NCI-H526 treated with DMSO at 0.1 percent for 48 hours (cell line): Measurements from ENCODE around the gene SNN.

Experiments used
- DNase-seq: peaks from one replicate; lab custom pipeline; 2025; lab: John Stamatoyannopoulos, UW

Gene SNN

DNA sequence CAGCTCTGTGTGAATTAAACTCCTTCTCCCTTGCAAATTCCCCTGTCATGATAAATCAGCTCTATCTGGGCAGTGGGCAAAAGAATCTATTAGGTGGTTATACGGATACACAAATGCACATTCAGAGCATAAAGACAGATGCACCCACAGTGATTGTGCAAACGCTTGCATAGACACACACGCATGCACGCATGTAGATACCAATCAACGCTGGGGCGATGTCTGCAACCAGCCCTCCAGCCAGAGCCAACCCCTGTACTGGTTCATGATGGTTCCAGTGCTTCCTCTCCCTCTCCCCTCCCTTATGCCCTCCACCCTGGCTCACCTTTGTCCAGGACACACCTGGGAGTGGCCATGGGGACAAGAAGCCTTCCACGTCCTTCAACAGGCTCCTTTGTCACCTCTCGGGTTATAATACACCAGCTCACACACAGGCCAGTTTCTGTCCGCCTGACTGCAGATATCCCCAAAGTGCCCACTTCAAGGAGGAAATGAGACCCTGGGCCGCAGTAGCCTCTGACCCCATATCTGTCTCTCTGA is 33.1 kb upstream of the SNN start:
- DNase-seq = no peak

DNA sequence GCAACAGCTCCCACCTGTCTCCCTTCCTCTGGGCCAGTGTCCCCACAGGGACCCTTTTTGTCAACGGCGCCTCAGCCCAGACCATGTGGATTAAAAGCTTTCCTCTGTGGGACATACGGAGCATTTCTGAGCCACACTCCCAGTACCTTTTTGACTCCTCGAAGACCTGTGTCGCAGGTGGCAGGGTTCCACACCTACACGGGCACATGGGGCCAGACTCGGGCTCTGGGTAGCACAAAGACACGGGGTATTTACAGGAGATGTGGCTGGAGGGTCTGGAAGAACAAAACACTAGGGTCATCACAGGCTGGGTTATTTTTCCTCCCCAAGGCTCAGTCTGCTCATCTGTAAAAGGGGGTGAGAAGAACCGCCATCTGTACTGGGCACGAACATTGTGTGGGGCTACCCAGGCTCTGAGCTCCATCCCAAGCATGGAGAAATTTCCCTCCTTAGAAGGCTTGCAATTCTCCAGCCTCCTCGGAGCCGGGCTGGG is 32.5 kb upstream of the SNN start:
- DNase-seq = no peak

DNA sequence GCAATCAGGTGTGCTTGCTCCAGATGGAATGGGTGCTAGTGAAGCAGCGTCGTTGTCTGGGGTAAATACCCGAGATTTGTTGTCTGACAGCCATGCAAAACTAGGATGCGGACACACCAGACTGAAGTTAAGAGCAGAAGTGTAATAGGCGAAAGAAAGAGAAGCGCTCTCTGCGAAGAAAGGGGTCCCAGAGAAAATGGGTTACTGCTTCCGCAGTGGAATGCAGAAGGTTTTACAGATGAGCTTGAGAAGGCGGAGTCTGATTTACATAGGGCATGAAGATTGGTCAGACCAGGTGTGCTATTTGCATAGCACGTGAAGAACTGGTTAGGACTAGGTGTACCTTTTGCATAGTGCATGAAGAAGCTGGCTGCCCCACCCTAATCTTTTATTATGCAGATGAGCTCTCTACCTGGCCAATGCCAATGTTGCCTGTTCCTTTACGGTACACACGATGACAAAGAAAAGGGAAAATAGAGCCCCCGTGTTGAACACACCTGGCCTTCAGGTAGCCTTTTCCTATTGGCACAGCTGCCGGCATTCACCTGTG is 32.0 kb upstream of the SNN start:
- peak; percentile 88 for DNase-seq

DNA sequence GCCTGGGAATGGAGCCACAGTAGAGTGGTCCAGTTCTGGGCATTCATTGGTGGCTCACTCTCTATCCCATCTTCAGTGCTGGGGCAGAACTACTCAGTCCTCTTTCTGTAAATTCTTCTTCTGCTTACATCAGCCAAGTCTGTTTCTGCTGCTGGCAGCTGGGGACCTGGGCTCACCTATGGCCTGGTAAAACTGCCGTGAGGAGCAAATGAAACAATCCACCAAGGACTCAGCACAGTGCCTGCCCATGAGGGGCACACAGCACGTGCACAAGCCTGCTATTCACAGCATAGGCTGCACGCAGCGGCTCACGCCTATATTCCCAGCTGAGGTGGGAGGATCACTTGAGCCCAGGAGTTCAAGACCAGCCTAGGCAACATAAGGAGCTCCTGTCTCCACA is 30.9 kb upstream of the SNN start:
- DNase-seq = no peak

DNA sequence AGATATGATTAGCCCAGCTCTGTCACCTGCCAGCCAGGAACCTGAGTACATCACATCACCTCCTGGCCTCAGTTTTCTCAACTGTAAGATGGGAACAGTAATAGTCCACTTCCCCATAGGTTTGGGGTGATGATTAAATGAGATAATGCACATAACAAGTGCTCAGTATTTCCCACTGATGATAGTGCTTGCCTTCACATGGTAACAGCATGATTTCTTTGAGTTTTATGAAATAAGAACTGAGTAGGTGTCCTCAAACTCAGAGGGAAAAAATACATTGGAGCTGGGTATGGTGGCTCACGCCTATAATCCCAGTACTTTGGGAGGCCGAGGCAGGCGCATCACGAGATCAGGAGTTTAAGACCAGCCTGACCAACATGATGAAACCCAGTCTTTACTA is 30.1 kb upstream of the SNN start:
- no peak for DNase-seq

DNA sequence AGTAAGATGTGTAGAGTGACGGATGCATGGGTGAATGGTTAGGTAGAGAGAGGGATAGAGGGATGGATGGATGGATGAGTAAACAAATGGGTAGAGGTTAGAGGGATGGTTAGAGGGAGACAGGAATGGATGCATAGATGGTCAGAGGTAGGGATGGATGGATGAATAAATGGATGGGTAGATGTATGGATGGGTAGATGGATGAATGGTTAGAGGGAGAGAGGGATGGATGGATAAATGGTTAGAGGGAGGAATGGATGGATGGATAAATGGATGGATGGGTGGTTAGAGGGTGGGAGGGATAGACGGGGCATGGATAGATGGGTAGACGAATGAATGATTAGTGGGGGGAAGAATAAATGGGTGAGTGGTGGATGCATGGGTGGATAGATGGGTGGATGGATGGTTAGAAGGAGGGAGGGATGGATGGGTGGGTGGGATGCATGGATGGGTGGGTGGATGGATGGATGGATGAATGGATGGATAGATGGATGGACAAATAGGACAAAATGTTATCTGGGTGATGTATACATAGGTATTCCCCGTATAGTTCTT is 29.2 kb upstream of the SNN start:
- no peak for DNase-seq

DNA sequence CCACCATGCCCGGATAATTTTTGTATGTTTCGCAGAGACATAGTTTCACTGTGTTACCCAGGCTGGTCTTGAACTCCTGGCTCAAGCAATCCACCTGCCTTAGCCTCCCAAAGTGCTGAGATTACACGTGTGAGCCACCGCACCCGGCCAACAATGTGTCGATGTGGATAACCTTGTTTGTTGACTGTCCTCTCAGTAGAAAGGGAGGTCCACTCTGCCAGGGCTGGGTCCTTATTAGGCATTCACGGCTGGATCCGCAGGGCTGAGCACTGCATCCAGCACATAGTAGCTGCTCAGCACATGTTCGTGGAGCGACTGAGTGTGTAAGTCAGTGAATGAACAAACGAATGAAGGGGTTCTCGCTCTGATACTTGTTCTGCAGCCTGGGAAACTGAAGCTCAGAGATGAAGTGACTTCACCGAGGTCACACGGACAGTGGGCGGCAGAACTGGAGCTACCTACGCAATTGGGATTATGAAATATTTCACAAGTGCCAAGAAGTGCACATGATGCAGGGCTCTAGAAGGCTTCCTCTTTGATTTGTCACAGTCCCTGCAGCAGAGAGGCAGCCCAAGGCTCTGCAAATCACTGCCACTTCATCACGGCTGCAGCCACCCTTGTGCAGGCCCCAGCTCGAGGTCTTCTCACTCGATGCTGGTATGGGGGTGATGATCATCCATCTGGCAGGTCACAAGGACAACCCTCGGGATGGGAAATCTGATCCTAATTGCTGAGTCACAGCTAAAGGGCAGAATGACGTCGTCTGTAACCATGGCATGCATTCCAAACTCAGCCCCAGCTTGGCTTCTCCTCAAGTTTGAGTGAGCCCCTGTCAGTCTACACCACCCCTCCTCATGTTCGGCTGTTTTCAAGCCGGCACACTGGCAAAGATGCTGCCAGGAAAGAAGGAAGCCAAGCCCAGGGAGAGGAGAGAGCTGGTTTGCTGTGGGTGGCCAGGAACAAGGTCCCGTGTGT is 28.0 kb upstream of the SNN start:
- no peak for DNase-seq

DNA sequence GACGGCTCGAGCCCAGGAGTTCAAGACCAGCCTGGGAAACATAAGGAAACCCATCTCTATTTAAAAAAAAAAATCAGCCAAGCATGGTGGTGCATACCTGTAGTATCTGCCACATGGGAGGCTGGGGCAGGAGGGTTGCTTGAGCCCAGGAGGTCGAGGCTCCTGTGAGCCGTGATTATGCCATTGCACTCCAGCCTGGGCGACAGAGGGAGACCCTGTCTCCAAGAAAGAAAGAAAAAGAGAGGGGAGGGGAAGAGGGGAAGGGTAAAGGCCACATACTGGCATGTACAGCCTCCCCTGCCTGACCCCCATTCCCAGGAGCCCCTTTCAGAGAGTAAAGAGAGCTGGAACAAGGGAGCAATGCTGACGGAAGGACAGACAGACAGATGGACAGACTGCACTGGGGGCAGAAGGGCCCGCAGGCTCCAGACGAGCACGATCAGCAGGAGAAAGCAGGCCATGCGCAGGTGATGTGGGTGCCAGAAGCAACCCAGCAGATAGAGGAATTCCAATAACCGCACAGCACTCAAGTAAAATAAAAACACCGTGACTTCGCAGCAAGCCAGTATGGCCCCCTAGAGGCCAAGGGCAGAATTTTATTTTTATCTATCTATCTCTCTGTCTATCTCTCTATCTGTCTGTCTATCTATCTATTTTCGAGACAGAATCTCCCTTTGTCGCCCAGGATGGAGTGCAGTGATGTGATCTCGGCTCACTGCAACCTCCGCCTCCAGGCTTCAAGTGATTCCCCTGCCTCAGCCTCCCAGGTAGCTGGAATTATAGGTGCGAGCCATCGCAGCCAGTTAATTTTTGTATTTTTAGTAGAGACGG is 27.1 kb upstream of the SNN start:
- peak; percentile 73 for DNase-seq

DNA sequence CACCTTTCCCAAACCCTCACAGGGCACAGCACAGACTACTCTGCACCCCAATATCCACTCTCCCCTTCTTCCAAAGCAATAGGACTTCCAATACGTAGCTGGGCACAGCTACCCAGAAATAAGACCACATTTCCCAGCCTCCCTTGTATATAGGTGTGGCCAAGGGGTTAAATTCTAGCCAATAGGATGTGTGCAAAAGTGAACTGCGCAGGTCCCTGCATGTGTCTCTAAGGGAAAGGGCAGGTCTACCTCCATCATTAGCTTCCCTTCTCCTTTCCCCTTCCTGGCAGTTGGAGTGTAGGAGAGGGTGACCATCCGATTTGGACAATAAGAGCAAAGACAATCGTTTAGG is 25.5 kb upstream of the SNN start:
- DNase-seq = no peak

DNA sequence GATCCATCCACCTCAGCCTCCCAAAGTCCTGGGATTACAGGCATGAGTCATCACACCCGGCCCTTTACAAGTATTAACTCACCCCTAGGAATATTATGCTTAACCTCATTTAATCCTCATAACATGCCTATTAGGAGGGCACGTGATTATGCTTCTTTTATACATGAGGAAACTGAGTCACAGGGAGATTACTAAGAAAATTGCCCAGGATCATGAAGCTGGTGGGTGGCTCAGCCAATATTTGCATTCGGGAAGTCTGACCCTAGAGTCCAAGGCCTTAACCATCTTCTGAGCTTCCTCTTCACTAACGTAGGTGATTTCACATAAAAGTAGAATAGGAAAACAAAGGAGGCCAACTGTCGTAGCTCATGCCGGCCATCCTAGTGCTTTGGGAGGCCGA is 19.0 kb upstream of the SNN start:
- DNase-seq = no peak

DNA sequence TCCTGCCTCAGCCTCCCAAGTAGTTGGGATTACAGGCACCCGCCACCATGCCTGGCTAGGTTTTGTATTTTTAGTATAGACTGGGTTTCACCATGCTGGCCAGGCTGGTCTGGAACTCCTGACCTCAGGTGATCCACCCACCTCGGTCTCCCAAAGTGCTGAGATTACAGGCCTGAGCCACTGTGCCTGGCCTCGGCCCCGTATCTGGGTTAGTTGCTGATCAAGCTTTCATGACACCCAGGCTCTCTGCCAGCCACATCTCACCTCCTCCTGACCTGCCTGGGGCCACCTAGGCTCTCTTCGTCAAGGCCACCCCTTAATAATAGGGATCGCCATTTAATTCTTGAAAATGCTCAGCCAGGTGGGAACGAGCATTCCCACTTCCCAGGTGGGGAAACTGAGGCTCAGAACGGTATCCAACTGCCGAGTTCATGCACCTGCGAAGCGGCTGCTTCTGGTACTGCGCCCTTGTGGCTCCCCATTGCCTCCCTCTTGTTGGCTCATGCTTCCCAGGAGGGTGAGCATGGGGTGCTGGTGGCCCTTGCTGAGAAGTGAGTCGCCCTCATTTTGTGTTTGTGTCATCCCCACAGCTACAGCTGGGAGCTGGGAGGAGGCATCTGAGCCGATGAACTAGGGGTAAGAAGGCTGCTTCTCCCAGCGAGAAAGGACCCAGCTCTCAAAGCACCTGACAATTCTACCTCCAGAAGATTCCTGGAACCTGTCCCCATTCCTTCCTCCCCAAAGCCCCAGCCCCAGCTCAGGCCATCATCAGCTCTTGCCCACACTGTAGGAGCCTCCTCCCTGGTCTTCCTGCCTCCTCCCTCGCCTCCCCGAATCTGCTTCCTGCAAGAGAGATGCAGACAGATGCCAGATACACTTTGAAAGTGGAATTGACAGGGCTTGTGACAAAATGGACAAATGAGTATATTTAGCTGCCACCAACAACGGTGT is 17.3 kb upstream of the SNN start:
- DNase-seq = no peak

DNA sequence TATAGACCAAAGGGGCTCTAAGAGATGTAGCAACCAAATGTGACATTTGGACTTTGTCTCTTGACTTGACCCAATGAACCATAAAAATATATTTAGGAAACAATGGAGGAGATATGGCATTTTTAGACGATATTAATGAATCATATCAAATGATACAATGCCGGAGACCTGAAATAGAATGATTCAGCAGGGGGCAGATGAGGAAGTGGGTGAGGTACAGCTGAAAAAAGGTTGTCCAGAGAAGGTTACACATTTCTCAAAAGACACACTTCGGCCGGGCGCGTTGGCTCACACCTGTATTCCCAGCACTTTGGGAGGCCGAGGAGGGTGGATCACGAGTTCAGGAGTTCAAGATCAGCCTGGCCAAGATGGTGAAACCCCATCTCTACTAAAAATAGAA is 16.5 kb upstream of the SNN start:
- DNase-seq = no peak

DNA sequence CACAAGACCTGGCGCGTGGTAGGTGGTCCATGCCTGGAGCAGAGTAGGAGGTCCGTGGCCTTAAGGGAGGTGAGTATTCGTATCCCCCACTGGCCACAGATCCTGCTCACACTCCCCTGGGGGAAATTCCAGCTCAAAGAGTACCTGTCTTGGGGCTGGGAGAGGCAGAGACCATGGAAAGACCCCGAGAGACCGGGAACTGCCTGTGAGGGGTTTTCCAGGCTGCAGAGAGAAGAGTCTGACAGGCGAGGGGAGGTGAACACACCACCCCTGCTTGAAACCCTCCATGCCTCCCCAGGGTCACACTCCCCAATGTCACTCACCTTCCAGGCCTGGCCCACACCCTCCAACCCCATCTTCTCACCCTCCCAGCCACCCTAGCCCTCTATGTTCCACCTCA is 12.6 kb upstream of the SNN start:
- no peak for DNase-seq

DNA sequence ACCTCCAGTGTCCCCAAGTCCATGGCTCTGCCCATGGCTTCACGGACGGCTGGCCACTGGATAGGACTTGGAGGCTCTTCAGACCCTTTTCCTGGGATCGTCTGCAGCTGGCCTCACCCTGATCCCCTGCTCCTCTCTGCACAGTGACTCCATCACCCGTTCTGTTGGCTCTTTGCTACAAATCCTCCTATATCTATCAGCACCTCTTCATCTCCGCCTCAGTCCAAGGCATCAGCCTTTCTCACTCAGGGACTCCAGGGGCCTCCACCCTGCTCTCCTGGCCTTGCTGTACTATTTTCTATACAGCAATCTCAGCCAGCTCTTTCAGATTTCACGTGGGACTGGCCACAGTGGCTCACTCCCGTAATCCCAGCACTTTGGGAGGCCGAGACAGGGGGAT is 10.7 kb upstream of the SNN start:
- DNase-seq = no peak

DNA sequence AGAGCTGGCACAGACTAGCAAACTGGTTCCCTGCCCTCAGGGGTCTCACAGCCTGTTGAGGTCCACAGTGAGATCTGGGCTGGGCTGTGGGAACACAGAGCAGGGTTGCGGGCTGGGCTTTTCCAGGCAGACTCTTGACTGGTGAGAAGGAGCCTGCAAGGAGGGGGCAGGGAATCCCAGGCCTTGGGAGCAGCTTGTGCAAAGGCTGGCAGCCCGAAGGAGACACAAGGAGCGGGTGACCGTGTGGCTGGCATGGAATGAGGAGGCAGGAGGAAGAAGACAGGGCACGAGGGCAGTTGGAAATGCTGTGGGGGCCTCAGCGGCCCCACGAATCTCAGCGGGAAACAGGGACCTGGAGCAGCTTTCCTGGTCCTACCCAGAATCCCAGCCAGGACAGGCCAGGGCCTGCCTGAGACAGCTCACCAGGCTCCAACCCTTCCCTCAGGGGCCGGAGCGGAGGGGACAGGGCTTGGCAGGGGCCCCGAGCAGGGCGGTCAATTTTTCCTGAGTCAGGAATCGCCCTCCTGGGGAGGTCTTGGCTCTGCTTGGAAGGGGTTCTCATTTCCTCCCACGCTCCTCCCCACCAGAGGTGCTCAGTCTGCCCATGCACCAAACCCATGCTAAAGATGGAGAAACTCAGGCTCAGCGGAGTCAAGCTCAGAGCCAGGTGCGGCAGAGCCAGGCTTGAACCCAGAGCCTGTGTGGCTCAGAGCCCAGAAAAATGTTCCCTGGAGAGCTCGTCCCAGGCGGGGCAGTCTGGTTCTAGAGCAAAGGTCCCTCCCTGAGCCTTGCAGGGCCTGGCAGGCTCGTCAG is 9.2 kb upstream of the SNN start:
- no peak for DNase-seq

DNA sequence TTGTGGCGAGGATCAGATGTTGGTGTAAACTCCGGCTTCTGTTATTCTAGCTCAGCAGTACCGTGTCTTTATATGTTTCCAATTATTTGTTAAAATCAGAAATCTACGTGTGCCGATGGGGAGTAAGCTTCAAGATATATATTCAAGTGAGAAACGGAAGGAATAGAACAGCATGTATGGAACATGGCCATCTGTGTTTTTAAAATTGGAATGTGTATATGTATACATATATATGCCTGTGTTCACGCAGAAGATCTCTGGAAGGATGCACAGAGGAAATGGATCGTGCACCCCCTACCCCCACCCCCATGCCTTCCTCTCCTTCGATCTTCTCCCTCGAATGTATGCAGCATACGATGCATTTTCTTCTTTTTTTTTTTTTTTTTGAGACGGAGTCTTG is 7.7 kb upstream of the SNN start:
- DNase-seq = no peak

DNA sequence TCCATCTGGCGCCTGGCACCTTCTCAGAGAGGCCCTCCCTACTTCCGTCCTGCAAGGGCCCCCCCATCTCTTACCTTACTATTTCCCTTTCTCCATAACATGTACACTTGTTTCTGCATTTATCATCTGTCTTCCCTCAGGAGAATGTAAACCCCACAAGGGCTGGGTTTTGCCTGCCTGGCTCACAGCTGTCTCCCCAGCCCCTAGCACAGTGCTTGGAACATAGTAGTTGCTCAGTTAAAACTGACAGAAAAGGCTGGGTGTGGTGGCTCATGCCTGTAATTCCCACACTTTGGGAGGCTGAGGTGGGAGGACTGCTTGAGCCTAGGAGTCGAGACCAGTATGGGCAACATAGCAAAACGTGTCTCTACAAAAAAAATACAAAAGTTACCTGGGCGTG is 5.7 kb upstream of the SNN start:
- no peak for DNase-seq

DNA sequence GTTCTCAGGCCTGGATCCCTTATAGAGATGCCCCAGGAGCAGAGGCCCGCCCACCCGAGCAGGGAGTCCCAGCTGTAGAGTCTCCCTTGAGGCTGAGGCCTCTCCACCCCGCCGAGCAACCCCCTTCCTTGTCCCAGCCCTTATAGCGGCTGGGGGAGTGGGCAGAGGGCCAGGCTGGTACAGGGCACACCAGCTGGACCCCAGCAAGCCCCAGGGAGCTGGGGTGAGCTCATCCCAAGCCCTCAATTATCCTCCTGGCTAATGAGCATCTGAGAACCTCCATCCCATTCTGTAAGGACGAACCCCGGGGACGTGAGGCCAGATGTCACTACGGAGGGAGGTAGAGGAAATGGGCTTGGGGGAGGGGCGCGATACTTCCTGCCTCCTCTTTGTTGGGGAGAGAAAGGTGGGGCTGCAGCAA is 3.2 kb upstream of the SNN start:
- DNase-seq = no peak

DNA sequence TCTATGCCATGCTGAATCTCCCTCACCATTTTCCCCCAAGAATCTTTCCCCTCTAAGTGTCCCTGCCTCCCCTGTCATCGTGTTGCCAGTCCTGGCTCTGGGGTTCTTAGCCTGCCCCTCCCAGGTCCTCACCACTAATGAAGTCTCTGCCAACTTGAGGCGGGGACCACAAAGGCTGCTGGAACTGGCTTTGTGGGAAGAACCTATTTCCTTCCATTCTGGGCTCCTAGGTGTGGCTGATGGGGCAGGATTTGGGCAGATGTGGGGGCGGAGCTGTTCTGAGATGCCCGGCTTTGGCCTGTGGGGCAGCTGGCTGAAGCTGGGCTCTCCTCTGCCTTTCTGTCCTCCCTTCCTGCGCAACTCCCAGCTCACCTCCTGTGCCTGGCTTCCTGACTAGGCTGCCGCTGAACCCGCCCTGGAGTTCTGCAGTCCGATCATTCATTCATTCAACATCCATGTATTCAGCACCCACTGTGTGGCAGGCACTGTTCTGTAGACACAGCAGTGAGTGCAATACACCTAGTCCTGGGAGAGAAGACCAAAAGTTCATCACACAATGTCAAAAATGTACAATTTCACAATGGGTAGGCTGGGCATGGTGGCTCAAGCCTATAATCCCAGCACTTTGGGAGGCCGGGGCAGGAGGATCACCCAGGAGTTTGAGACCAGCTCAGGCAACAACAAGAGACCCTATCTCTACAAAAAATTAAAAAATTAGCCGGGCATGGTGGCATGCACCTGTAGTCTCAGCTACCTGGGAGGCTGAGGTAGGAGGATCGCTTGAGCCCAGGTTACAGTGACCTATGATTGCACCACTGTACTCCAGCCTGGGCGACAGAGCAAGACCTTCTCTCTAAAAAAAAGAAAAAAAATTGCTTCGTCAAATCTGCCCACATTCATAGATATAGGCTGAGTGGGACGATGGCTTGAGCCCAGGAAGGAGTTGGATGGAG is 1.9 kb upstream of the SNN start:
- no peak for DNase-seq
